T-helper 1 cell treated with Interleukin-12 subunit alpha and Interleukin-12 subunit beta and Interleukin-4 antibody, amounts not matched to agents 30 μg/mL and 1 μg/mL, for 36 hours (primary cell): ENCODE data around the gene RPS6KA4.

Source experiments
- H3K27ac Mint-ChIP-seq: one replicate; pipeline ENCODE4 v1.8.0; 2021; ENCODE audit warnings: mild to moderate bottlenecking, mixed read lengths
- H3K27me3 Mint-ChIP-seq: one replicate; pipeline ENCODE4 v1.8.0; 2021; ENCODE audit warnings: low read depth, mixed read lengths
- H3K36me3 Mint-ChIP-seq: one replicate; pipeline ENCODE4 v1.8.0; 2021; ENCODE audit warnings: low read depth, mixed read lengths
- H3K4me1 Mint-ChIP-seq: one replicate; pipeline ENCODE4 v1.8.0; 2021; ENCODE audit warnings: low read depth, mixed read lengths
- H3K4me3 Mint-ChIP-seq: one replicate; pipeline ENCODE4 v1.8.0; 2021; ENCODE audit warnings: mild to moderate bottlenecking, moderate library complexity, mixed read lengths
- H3K9me3 Mint-ChIP-seq: one replicate; pipeline ENCODE4 v1.8.0; 2021; ENCODE audit warnings: mixed read lengths

RPS6KA4 gene

GRCh38 chr11:64351136-64351631, 7.8 kb upstream of the RPS6KA4 start:
- Mint-ChIP-seq H3K4me1 (no peaks in the 10 kb centered on the region), H3K4me3 (no peak overlapping the region), H3K36me3 (peaks cover 8% of the 10 kb centered on the region), H3K9me3 (no peaks in the 10 kb centered on the region), H3K27ac (no peak overlapping the region), H3K27me3 (no peaks in the 10 kb centered on the region)

- Mint-ChIP-seq H3K36me3 (peaks cover 9% of the 10 kb centered on the region), H3K4me1 (peaks cover 3% of the 10 kb centered on the region), H3K9me3 (no peaks in the 10 kb centered on the region), H3K27me3 (no peaks in the 10 kb centered on the region), H3K27ac (no peak overlapping the region), H3K4me3 (no peak overlapping the region)
Measured at GRCh38 chr11:64352099-64352994, 6.6 kb upstream of the RPS6KA4 start.

- H3K36me3 Mint-ChIP-seq = peaks cover 10% of the 10 kb centered on the region
- no peaks in the 10 kb centered on the region for H3K9me3 Mint-ChIP-seq
- no peak overlapping the region for H3K4me3 Mint-ChIP-seq
- H3K4me1 Mint-ChIP-seq = peaks cover 8% of the 10 kb centered on the region
- no peaks in the 10 kb centered on the region for H3K27me3 Mint-ChIP-seq
- no peak overlapping the region for H3K27ac Mint-ChIP-seq
Measured at GRCh38 chr11:64352995-64353714, 5.8 kb upstream of the RPS6KA4 start.

GRCh38 chr11:64353715-64354506, 5.1 kb upstream of the RPS6KA4 start:
- Mint-ChIP-seq H3K4me3 (no peak overlapping the region), H3K4me1 (peaks cover 10% of the 10 kb centered on the region), H3K9me3 (no peaks in the 10 kb centered on the region), H3K27me3 (no peaks in the 10 kb centered on the region), H3K27ac (no peak overlapping the region), H3K36me3 (peaks cover 8% of the 10 kb centered on the region)

GRCh38 chr11:64355078-64355940, 3.7 kb upstream of the RPS6KA4 start:
- Mint-ChIP-seq H3K36me3 (peaks cover 9% of the 10 kb centered on the region), H3K27ac (no peak overlapping the region), H3K4me1 (peaks cover 19% of the 10 kb centered on the region), H3K9me3 (no peaks in the 10 kb centered on the region), H3K27me3 (no peaks in the 10 kb centered on the region), H3K4me3 (no peak overlapping the region)

GRCh38 chr11:64356498-64357411, 2.2 kb upstream of the RPS6KA4 start:
- Mint-ChIP-seq H3K4me1 (peaks cover 24% of the 10 kb centered on the region), H3K4me3 (peak overlapping the region; percentile 56), H3K36me3 (peaks cover 14% of the 10 kb centered on the region), H3K27me3 (no peaks in the 10 kb centered on the region), H3K9me3 (no peaks in the 10 kb centered on the region), H3K27ac (peak overlapping the region; percentile 52)

- H3K4me3 Mint-ChIP-seq = peak overlapping the region; percentile 75
- peaks cover 27% of the 10 kb centered on the region for H3K4me1 Mint-ChIP-seq
- peak overlapping the region; percentile 77 for H3K27ac Mint-ChIP-seq
- no peaks in the 10 kb centered on the region for H3K9me3 Mint-ChIP-seq
- no peaks in the 10 kb centered on the region for H3K27me3 Mint-ChIP-seq
- H3K36me3 Mint-ChIP-seq = peaks cover 20% of the 10 kb centered on the region
Measured at GRCh38 chr11:64357446-64357845, 1.5 kb upstream of the RPS6KA4 start.

- Mint-ChIP-seq H3K4me3 (peak overlapping the region; percentile 75), H3K36me3 (peaks cover 21% of the 10 kb centered on the region), H3K4me1 (peaks cover 27% of the 10 kb centered on the region), H3K27ac (peak overlapping the region; percentile 77), H3K9me3 (no peaks in the 10 kb centered on the region), H3K27me3 (no peaks in the 10 kb centered on the region)
Measured at GRCh38 chr11:64357904-64358535, 942 bp upstream of the RPS6KA4 start.

GRCh38 chr11:64358536-64358906, 441 bp upstream of the RPS6KA4 start:
- Mint-ChIP-seq H3K4me3 (peak overlapping the region; percentile 75), H3K27ac (no peak overlapping the region), H3K9me3 (no peaks in the 10 kb centered on the region), H3K4me1 (peaks cover 27% of the 10 kb centered on the region), H3K27me3 (no peaks in the 10 kb centered on the region), H3K36me3 (peaks cover 21% of the 10 kb centered on the region)

GRCh38 chr11:64359712-64360445, 917 bp downstream of the RPS6KA4 start:
- no peaks in the 10 kb centered on the region for H3K9me3 Mint-ChIP-seq
- peaks cover 30% of the 10 kb centered on the region for H3K4me1 Mint-ChIP-seq
- H3K36me3 Mint-ChIP-seq = peaks cover 28% of the 10 kb centered on the region
- H3K4me3 Mint-ChIP-seq = peak overlapping the region; percentile 95
- H3K27me3 Mint-ChIP-seq = no peaks in the 10 kb centered on the region
- H3K27ac Mint-ChIP-seq = peak overlapping the region; percentile 74

GRCh38 chr11:64360448-64360921, 1.5 kb downstream of the RPS6KA4 start:
- H3K36me3 Mint-ChIP-seq = peaks cover 28% of the 10 kb centered on the region
- H3K9me3 Mint-ChIP-seq = no peaks in the 10 kb centered on the region
- H3K27me3 Mint-ChIP-seq = no peaks in the 10 kb centered on the region
- no peak overlapping the region for H3K27ac Mint-ChIP-seq
- peak overlapping the region; percentile 95 for H3K4me3 Mint-ChIP-seq
- H3K4me1 Mint-ChIP-seq = peaks cover 30% of the 10 kb centered on the region

- Mint-ChIP-seq H3K4me1 (peaks cover 27% of the 10 kb centered on the region), H3K27ac (no peak overlapping the region), H3K36me3 (peaks cover 33% of the 10 kb centered on the region), H3K9me3 (no peaks in the 10 kb centered on the region), H3K4me3 (peak overlapping the region; percentile 51), H3K27me3 (no peaks in the 10 kb centered on the region)
Measured at GRCh38 chr11:64361659-64362058, 2.7 kb downstream of the RPS6KA4 start.
